Measurements from ENCODE around the gene FXYD3. TPM values are rescaled to one million over a fixed set of nuclear protein-coding genes. Genes with fewer than 3 reads are reported as not detected.

FXYD3 gene
- total RNA-seq, 1 donor from 2014 or later: not detected

- TF ChIP-seq CTCF (IDR thresholded peaks at IDR 0.05; ENCODE audit: insufficient read depth, low read depth, low read length) (no peak), EZH2 (IDR thresholded peaks at IDR 0.05; ENCODE audit: insufficient read depth, low read length) (no peak)
- no peak for FAIRE-seq
- Mint-ChIP-seq H3K4me1 (ENCODE audit: low read depth, unreplicated experiment) (no peaks in the 10 kb centered on the region), H3K36me3 (ENCODE audit: low read depth, unreplicated experiment) (no peaks in the 10 kb centered on the region), H3K27me3 (ENCODE audit: low read depth, unreplicated experiment) (peaks cover 20% of the 10 kb centered on the region), H3K27ac (ENCODE audit: unreplicated experiment) (no peak overlapping the region), H3K9me3 (ENCODE audit: unreplicated experiment) (peaks cover 2% of the 10 kb centered on the region), H3K4me3 (ENCODE audit: unreplicated experiment) (no peak overlapping the region)
- no peaks in the 10 kb centered on the region for H3K79me2 ChIP-seq (ENCODE audit: insufficient read depth, low read length)
- no peaks in the 10 kb centered on the region for H3K9me3 ChIP-seq (ENCODE audit: insufficient read depth, low read depth, low read length)
- no peak overlapping the region for H2AFZ ChIP-seq (ENCODE audit: low read depth, low read length)
- DNase-seq (ENCODE audit: low read depth): no peak
- no peak overlapping the region for H3K4me3 ChIP-seq (ENCODE audit: insufficient read depth, low read depth, low read length)
- H4K20me1 ChIP-seq (ENCODE audit: insufficient read depth, low read length): no peaks in the 10 kb centered on the region
- H3K4me2 ChIP-seq (ENCODE audit: low read length): no peak overlapping the region
- H3K9ac ChIP-seq (ENCODE audit: low read length): no peak overlapping the region
- H3K36me3 ChIP-seq (ENCODE audit: insufficient read depth, low read length): no peaks in the 10 kb centered on the region
- H3K27ac ChIP-seq (ENCODE audit: low read depth, low read length): no peak overlapping the region
- no peaks in the 10 kb centered on the region for H3K27me3 ChIP-seq (ENCODE audit: insufficient read depth, low read length)
- H3K4me1 ChIP-seq (ENCODE audit: insufficient read depth, low read length): no peaks in the 10 kb centered on the region
These were observed 16.3 kb upstream of the FXYD3 start for GRCh38 chr19:35099155-35099896.

- Mint-ChIP-seq H3K4me1 (ENCODE audit: low read depth, unreplicated experiment) (no peaks in the 10 kb centered on the region), H3K9me3 (ENCODE audit: unreplicated experiment) (peaks cover 2% of the 10 kb centered on the region), H3K27ac (ENCODE audit: unreplicated experiment) (no peak overlapping the region), H3K27me3 (ENCODE audit: low read depth, unreplicated experiment) (peaks cover 15% of the 10 kb centered on the region), H3K36me3 (ENCODE audit: low read depth, unreplicated experiment) (no peaks in the 10 kb centered on the region), H3K4me3 (ENCODE audit: unreplicated experiment) (no peak overlapping the region)
- Histone ChIP-seq H4K20me1 (ENCODE audit: insufficient read depth, low read length) (no peaks in the 10 kb centered on the region), H3K9me3 (ENCODE audit: insufficient read depth, low read depth, low read length) (no peaks in the 10 kb centered on the region), H3K4me3 (ENCODE audit: insufficient read depth, low read depth, low read length) (no peak overlapping the region), H2AFZ (ENCODE audit: low read depth, low read length) (no peak overlapping the region), H3K27me3 (ENCODE audit: insufficient read depth, low read length) (no peaks in the 10 kb centered on the region), H3K4me2 (ENCODE audit: low read length) (no peak overlapping the region), H3K9ac (ENCODE audit: low read length) (no peak overlapping the region), H3K36me3 (ENCODE audit: insufficient read depth, low read length) (no peaks in the 10 kb centered on the region), H3K4me1 (ENCODE audit: insufficient read depth, low read length) (no peaks in the 10 kb centered on the region), H3K79me2 (ENCODE audit: insufficient read depth, low read length) (no peaks in the 10 kb centered on the region), H3K27ac (ENCODE audit: low read depth, low read length) (no peak overlapping the region)
- TF ChIP-seq CTCF (IDR thresholded peaks at IDR 0.05; ENCODE audit: insufficient read depth, low read depth, low read length) (no peak), EZH2 (IDR thresholded peaks at IDR 0.05; ENCODE audit: insufficient read depth, low read length) (no peak)
- DNase-seq (ENCODE audit: low read depth) (no peak), FAIRE-seq (no peak)
These were observed 15.7 kb upstream of the FXYD3 start for GRCh38 chr19:35099897-35100275.

Data from astrocyte (in vitro differentiated cells and primary cell).